Gastroesophageal sphincter (tissue), 3 donors: ENCODE measurements around the gene GPR137B.

Experiments
- POLR2A ChIP-seq, 2 donors: fragments of 450-650 bp; IDR thresholded peaks; one replicate each; pipeline ENCODE4 v1.6.1; 2017; ENCODE audit warnings: antibody characterized with exemption in 2 of 2, mild to moderate bottlenecking in 2 of 2, moderate library complexity in 1 of 2
- TF ChIP-seq, protein P1 (sequence below), 4 experiments: fragments of 200-600 bp in 2 of 4; fragments of 450-650 bp in 2 of 4; sonication (generic) in 1 of 4; IDR thresholded peaks; one replicate each; pipeline ENCODE4 v1.5.1; 2017 to 2019; ENCODE audit warnings: antibody characterized with exemption in 4 of 4, mild to moderate bottlenecking in 2 of 4, moderate library complexity in 2 of 4

DNA sequence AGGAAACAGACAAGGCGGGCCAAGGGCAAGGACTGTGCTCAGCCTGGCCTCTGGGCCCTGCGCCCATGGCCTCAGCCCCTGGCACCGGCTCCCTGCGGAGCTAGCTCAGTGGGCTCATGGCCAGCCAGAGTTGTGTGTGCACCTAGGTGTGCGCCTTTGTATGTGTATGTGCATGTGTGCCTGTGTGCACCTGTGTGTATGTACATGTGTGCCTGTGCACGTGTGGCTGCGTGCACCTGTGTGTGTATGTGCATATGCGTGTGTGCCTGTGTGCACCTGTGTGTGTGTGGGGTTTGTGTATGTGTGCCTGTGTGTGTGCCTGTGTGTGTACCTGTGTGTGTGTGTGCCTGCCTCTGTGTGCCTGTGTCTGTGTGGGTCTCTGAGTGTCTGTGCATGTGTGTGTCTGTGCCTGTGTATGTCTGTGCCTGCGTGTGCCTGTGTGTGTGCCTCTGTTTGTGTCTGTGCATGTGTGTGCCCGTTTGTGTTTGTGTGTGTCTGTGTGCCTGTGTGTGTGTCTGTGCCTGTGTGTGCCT is 7.4 kb downstream of the GPR137B start:
- TF ChIP-seq, protein P1, sequence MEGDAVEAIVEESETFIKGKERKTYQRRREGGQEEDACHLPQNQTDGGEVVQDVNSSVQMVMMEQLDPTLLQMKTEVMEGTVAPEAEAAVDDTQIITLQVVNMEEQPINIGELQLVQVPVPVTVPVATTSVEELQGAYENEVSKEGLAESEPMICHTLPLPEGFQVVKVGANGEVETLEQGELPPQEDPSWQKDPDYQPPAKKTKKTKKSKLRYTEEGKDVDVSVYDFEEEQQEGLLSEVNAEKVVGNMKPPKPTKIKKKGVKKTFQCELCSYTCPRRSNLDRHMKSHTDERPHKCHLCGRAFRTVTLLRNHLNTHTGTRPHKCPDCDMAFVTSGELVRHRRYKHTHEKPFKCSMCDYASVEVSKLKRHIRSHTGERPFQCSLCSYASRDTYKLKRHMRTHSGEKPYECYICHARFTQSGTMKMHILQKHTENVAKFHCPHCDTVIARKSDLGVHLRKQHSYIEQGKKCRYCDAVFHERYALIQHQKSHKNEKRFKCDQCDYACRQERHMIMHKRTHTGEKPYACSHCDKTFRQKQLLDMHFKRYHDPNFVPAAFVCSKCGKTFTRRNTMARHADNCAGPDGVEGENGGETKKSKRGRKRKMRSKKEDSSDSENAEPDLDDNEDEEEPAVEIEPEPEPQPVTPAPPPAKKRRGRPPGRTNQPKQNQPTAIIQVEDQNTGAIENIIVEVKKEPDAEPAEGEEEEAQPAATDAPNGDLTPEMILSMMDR (IDR thresholded peaks at IDR 0.05): no peak
- TF ChIP-seq POLR2A (IDR thresholded peaks at IDR 0.05): no peak
